ENCODE measurements around the gene NOXA1.

Gene NOXA1

GRCh38 chr9:137458194-137459151, 35.3 kb downstream of the NOXA1 start (continued):
- no peak for TF ChIP-seq ZNF701 (tag by site-specific recombination; IDR thresholded peaks at IDR 0.05)
- TF ChIP-seq GLIS1 (tag by site-specific recombination; IDR thresholded peaks at IDR 0.05) = peak; percentile 91; the same call in 1 of the 2 replicates
- TF ChIP-seq MZF1 (tag by site-specific recombination; IDR thresholded peaks at IDR 0.05; ENCODE audit: borderline replicate concordance) = no peak

- peak; percentile 85 for TF ChIP-seq KLF9 (tag by site-specific recombination; IDR thresholded peaks at IDR 0.05; ENCODE audit: low read depth)
- TF ChIP-seq SP3 (tag by site-specific recombination; IDR thresholded peaks at IDR 0.05) = peak; percentile 90
- peak; percentile 71 for TF ChIP-seq SP2 (tag by site-specific recombination; IDR thresholded peaks at IDR 0.05)
- TF ChIP-seq ZNF629 (tag by site-specific recombination; IDR thresholded peaks at IDR 0.05) = peak; percentile 61
- no peak for TF ChIP-seq ZNF549 (tag by site-specific recombination; IDR thresholded peaks at IDR 0.05)
- TF ChIP-seq ZBTB21 (tag by site-specific recombination; IDR thresholded peaks at IDR 0.05) = peak; percentile 42; the same call in 1 of the 2 replicates
- TF ChIP-seq ZNF398 (tag by site-specific recombination; IDR thresholded peaks at IDR 0.05) = no peak
- no peak for TF ChIP-seq ZNF555 (tag by site-specific recombination; conservative IDR thresholded peaks at IDR 0.05)
- TF ChIP-seq PATZ1 (tag by site-specific recombination; IDR thresholded peaks at IDR 0.05) = 0 out of 2 replicates have a peak, but pooled peaks have one; percentile 9
- TF ChIP-seq KLF1 (tag by site-specific recombination; IDR thresholded peaks at IDR 0.05) = peak; percentile 78
- TF ChIP-seq KLF17 (tag by site-specific recombination; IDR thresholded peaks at IDR 0.05) = peak; percentile 45; the same call in 1 of the 2 replicates
- TF ChIP-seq KLF8 (tag by site-specific recombination; IDR thresholded peaks at IDR 0.05) = peak; percentile 89
- TF ChIP-seq ZNF621 (tag by site-specific recombination; IDR thresholded peaks at IDR 0.05) = no peak
- TF ChIP-seq ATF2 (tag by site-specific recombination; IDR thresholded peaks at IDR 0.05; ENCODE audit: low read depth) = peak; percentile 95
- TF ChIP-seq REST (tag by site-specific recombination; IDR thresholded peaks at IDR 0.05) = no peak
- TF ChIP-seq KLF10 (tag by site-specific recombination; IDR thresholded peaks at IDR 0.05) = peak; percentile 82
- TF ChIP-seq ZBTB6 (tag by site-specific recombination; IDR thresholded peaks at IDR 0.05) = no peak
- ChIA-PET CTCF (interaction anchor here (0.7 kb wide), 1 partner anchor 134 kb away, joined by 3 read pairs; no protein-coding TSS in a partner anchor), POLR2A (interaction anchor here (0.6 to 1.0 kb wide), 23 partner anchors 10 to 668 kb away, joined by 3 to 10 read pairs (median 4); partner anchors contain the start of genes ARRDC1, ENTPD8, EXD3 and MAN1B1)
- Histone ChIP-seq H3K9me3 (ENCODE audit: control insufficient read depth, insufficient read depth, low read depth, low read length) (no peaks in the 10 kb centered on the region), H3K27ac (ENCODE audit: extremely low read depth, low read depth, low read length) (peak within 1 kb of the TSS; percentile 71; the same call in 1 of the 2 replicates), H3K4me3 (ENCODE audit: low read depth, low read length) (peak within 1 kb of the TSS; percentile 61), H3K4me1 (ENCODE audit: control insufficient read depth, insufficient read depth, low read length) (peaks cover 6% of the 10 kb centered on the region), H3K36me3 (ENCODE audit: control insufficient read depth in 2 of 2, insufficient read depth in 1 of 2, low read length in 2 of 2) (peaks cover 0 to 38% of the 10 kb centered on the region in 2 experiments; a peak in 1 of 3 replicates)
Observed at GRCh38 chr9:137459152-137459600, 36.0 kb downstream of the NOXA1 start, which contains the start of gene NSMF. Gene NSMF (minus strand): TSS chr9:137459334. CDS start chr9:137459102, 232 bp downstream.

Measured in HEK293 (cell line).